ENCODE data around the gene GTSE1.

The GTSE1 gene

DNA sequence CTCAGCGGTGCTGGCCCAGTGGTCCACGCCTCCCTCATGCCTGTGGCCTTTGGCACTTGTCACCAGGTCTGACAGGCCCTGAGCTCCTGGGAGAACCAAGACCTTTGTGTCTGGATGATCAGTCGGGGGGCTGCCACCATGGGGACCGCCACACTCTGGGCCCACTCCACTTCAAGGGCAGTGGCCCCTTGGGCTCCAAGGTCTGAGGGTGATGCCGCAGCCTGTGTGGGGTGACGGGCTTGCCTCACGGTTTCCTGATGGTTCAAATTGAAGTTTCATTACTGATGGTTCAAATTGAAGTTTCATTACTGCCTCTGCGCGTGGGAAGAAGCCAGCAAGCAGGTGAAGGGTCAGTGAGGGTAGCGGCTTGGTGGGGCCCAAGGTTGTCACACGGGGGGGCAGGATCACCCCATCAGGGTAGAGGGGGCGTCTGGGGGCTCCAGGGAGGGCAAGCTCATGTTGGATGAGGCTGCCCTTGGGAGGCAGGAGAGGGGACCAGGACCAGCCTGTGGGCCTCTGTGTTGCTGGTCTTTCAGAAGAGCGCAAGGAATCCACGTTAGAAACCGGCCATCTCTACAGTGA, 66.4 kb downstream of the GTSE1 start:
- DNase-seq (ENCODE audit: low spot score), result no peak
- no peak for TF ChIP-seq CTCF (conservative IDR thresholded peaks at IDR 0.05; ENCODE audit: low read depth)
- peak overlapping the region; percentile 46; the same call in 1 of the 2 replicates for H3K27ac ChIP-seq
- CTCF ChIA-PET, result no interaction called here
- POLR2A ChIA-PET (ENCODE audit: low non-redundant PET), result no interaction called here

DNA sequence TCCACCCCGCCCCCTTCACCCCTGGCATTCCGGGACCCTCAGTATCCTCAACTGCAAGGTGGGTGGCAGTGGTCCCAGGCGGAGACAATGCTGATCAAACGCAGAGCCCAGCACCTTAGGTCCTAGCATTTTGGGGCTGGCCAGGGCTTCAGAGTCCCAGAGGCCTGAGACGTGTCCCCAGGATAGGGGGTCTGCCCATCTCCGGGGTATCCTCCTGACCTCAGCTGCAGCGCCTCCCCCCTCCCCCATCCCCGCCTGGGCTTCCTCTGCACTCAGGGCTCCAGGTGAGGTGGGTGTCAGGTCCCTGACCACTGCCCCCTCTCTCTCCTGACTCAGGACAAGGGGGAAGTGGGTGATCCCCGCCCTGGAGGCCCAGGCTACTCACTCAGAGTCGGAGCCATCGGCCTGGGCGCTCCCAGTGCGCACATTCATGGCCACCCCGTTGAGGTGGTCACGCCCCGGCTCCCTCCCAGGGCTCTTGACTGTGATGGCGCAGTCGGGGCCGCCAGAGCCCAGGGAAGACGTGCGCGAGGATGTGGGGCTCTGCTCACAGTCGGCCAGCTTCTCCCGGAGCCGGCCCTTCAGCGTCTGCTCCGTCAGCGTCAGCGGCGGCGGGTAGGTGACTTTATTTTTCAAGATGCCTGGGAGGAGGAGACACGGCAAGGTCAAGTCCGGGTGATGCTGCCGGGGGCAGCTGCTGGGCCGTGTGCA, 67.1 kb downstream of the GTSE1 start:
- ChIA-PET CTCF (no interaction called here), POLR2A (ENCODE audit: low non-redundant PET) (no interaction called here)
- peak overlapping the region; percentile 46; the same call in 1 of the 2 replicates for H3K27ac ChIP-seq
- DNase-seq (ENCODE audit: low spot score), result no peak
- no peak for TF ChIP-seq CTCF (conservative IDR thresholded peaks at IDR 0.05; ENCODE audit: low read depth)

- TF ChIP-seq CTCF (conservative IDR thresholded peaks at IDR 0.05; ENCODE audit: low read depth), result no peak
- ChIA-PET POLR2A (ENCODE audit: low non-redundant PET) (no interaction called here), CTCF (no interaction called here)
- no peak overlapping the region for H3K27ac ChIP-seq
- DNase-seq (ENCODE audit: low spot score), result no peak
These were observed 67.9 kb downstream of the GTSE1 start for GRCh38 chr22:46364341-46365165.

GRCh38 chr22:46365166-46365624, 68.5 kb downstream of the GTSE1 start:
- no peak overlapping the region for H3K27ac ChIP-seq
- no peak for DNase-seq (ENCODE audit: low spot score)
- POLR2A ChIA-PET (ENCODE audit: low non-redundant PET), result no interaction called here
- CTCF ChIA-PET, result no interaction called here
- no peak for TF ChIP-seq CTCF (conservative IDR thresholded peaks at IDR 0.05; ENCODE audit: low read depth)

DNA sequence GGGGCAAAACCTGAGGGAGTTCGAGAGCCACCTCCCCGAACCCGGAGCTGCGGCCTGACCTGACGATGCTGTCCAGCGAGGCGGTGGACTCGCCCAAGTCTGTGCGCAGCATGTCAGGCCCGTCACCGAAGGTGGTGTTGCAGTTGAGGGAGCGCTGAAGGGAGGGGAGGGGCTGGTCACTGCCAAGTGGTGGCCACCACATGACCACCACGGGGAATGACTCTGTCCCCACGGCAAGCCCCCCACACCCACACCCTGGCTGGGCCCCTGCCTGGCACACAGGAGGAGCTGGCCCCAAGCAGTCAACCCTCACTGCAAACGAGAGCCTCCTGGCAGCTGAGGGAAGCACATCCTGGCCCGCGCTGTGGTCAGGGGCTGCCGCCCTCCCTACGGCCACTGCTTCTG, 69.7 kb downstream of the GTSE1 start:
- no peak for TF ChIP-seq CTCF (conservative IDR thresholded peaks at IDR 0.05; ENCODE audit: low read depth)
- no peak overlapping the region for H3K27ac ChIP-seq
- CTCF ChIA-PET, result interaction anchor here (2.0 kb wide), 1 partner anchor 10 kb away, joined by 10 read pairs; no protein-coding TSS in a partner anchor
- POLR2A ChIA-PET (ENCODE audit: low non-redundant PET), result no interaction called here
- DNase-seq (ENCODE audit: low spot score), result no peak

All from RWPE1 (cell line).